HL-60 (cell line): ENCODE measurements around the gene LEKR1.

Experiments used
- GABPA ChIP-seq: IDR thresholded peaks from 2 replicates; pipeline ENCODE4 v1.6.1; 2012; ENCODE audit warnings: low read depth
- POLR2AphosphoS5 ChIP-seq: IDR thresholded peaks from 2 replicates; pipeline ENCODE4 v1.6.1; 2012; ENCODE audit warnings: low read depth
- SPI1 ChIP-seq: IDR thresholded peaks from 2 replicates; pipeline ENCODE4 v1.6.1; 2012; ENCODE audit warnings: low read depth, mild to moderate bottlenecking, borderline replicate concordance
- TF ChIP-seq, protein P1 (sequence below): IDR thresholded peaks from one replicate; pipeline ENCODE4 v1.5.1; 2011; ENCODE audit warnings: low read length, control low read depth, inconsistent platforms; ENCODE audit not compliant: insufficient read depth

DNA sequence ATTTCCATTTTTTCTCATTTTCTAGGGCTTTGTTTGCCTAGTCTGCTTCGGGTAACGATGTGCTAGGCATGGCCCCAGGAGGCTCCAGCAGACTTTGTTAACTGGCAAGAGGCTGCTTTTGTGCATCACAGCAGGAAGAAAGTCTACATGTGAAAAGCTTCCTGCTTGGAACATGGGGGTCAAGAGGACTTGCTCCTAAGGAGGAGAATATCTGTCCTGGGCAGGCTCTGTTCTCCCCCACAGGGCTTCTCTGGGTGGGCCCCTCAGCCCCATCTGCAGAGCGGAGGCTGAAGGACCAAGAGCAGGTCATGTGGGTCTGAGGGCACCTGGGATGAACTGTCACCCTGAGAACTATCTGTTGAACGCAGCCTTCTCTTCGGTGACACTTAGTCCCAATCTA lies 239.0 kb downstream of the LEKR1 start:
- TF ChIP-seq, protein P1, sequence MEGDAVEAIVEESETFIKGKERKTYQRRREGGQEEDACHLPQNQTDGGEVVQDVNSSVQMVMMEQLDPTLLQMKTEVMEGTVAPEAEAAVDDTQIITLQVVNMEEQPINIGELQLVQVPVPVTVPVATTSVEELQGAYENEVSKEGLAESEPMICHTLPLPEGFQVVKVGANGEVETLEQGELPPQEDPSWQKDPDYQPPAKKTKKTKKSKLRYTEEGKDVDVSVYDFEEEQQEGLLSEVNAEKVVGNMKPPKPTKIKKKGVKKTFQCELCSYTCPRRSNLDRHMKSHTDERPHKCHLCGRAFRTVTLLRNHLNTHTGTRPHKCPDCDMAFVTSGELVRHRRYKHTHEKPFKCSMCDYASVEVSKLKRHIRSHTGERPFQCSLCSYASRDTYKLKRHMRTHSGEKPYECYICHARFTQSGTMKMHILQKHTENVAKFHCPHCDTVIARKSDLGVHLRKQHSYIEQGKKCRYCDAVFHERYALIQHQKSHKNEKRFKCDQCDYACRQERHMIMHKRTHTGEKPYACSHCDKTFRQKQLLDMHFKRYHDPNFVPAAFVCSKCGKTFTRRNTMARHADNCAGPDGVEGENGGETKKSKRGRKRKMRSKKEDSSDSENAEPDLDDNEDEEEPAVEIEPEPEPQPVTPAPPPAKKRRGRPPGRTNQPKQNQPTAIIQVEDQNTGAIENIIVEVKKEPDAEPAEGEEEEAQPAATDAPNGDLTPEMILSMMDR: no peak
- TF ChIP-seq POLR2AphosphoS5: no peak
- no peak for TF ChIP-seq SPI1
- no peak for TF ChIP-seq GABPA
